Measurements from ENCODE around the gene ZNF385A. TPM values are rescaled to one million over a fixed set of nuclear protein-coding genes. Genes with fewer than 3 reads are reported as not detected.

The ZNF385A gene
- total and polyA plus RNA-seq, 8 donors, result 8.2 to 19.0 (median 10.7) TPM

DNA sequence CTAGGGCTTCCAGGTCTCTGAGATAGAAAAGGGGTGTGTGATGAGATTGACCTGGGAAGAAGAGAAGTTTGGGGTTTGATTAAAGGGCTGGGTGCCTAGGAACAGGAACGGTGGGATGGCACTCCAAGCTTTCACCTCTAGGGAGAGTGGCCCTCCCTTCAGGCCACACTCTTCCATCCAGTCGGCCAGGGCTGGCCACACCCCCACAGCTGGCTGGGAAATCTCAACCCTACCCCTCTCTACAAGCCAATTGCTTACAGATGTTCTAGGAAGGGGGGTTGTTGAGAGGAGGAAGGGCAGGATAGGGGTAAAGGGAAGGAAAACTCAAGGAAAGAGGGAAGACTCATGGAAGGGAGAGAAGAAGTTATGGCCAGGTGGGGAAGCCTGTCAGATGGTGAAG lies 41.2 kb upstream of the ZNF385A start:
- intact Hi-C loops (cut with DNase I), result no loop called here
- Histone ChIP-seq H3K27me3 (no peaks in the 10 kb centered on the region), H3K4me1 (peaks cover 16 to 81% of the 10 kb centered on the region in 2 donors), H3K36me3 (no peaks in the 10 kb centered on the region), H3K4me3 (no peak overlapping the region), H3K27ac (peak overlapping the region in 1 of 2 donors; percentile 50), H3K9me3 (no peaks in the 10 kb centered on the region)
- no peak for DNase-seq
- ATAC-seq, result no peak
- TF ChIP-seq, protein P1, sequence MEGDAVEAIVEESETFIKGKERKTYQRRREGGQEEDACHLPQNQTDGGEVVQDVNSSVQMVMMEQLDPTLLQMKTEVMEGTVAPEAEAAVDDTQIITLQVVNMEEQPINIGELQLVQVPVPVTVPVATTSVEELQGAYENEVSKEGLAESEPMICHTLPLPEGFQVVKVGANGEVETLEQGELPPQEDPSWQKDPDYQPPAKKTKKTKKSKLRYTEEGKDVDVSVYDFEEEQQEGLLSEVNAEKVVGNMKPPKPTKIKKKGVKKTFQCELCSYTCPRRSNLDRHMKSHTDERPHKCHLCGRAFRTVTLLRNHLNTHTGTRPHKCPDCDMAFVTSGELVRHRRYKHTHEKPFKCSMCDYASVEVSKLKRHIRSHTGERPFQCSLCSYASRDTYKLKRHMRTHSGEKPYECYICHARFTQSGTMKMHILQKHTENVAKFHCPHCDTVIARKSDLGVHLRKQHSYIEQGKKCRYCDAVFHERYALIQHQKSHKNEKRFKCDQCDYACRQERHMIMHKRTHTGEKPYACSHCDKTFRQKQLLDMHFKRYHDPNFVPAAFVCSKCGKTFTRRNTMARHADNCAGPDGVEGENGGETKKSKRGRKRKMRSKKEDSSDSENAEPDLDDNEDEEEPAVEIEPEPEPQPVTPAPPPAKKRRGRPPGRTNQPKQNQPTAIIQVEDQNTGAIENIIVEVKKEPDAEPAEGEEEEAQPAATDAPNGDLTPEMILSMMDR (IDR thresholded peaks at IDR 0.05), result no peak

DNA sequence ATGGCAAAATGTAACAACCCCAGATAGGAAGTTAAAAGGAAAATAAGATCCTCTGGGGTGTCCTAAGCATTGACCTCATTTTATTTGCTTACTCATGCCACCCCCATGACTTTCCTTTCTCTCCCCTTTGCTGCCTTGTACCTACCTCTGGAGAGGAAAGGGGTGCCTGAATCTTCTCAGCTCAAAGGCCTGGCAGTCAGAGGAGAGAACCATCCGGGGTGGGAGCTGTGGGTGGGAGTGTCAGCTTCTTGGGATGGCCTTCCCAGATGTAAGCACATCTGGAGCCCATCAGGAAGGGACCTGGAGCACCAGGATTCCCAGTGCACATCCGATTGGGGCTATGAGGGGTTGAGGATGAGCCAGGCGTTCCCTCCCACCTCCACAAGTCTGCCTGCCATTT lies 39.7 kb upstream of the ZNF385A start:
- H3K4me3 ChIP-seq, result no peak overlapping the region
- no peaks in the 10 kb centered on the region for H3K9me3 ChIP-seq
- peaks cover 14 to 84% of the 10 kb centered on the region in 2 donors for H3K4me1 ChIP-seq
- DNase-seq, result no peak
- intact Hi-C loops (cut with DNase I), result no loop called here
- no peak for ATAC-seq
- no peaks in the 10 kb centered on the region for H3K36me3 ChIP-seq
- H3K27me3 ChIP-seq, result no peaks in the 10 kb centered on the region
- no peak overlapping the region for H3K27ac ChIP-seq
- TF ChIP-seq, protein P1 (IDR thresholded peaks at IDR 0.05), result no peak

DNA sequence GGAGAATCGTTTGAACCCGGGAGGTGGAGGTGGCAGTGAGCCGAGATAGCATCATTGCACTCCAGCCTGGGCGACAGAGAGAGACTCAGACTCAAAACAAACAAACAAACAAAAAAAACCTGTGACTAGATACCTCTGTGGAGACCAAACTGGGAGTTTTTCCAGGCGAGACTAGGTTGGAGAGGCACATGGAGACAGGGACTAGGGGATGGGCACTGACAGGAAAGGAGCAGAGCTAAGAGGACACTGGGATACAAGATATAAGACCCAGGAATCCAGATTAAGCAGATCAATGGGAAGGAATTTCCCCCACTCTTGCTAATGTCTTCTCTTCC lies 39.2 kb upstream of the ZNF385A start:
- ATAC-seq (no peak), DNase-seq (no peak)
- H3K9me3 ChIP-seq, result no peaks in the 10 kb centered on the region
- no peak overlapping the region for H3K27ac ChIP-seq
- intact Hi-C loops (cut with DNase I), result no loop called here
- H3K36me3 ChIP-seq, result no peaks in the 10 kb centered on the region
- peaks cover 10 to 81% of the 10 kb centered on the region in 2 donors for H3K4me1 ChIP-seq
- no peaks in the 10 kb centered on the region for H3K27me3 ChIP-seq
- TF ChIP-seq, protein P1 (IDR thresholded peaks at IDR 0.05), result no peak
- no peak overlapping the region for H3K4me3 ChIP-seq

DNA sequence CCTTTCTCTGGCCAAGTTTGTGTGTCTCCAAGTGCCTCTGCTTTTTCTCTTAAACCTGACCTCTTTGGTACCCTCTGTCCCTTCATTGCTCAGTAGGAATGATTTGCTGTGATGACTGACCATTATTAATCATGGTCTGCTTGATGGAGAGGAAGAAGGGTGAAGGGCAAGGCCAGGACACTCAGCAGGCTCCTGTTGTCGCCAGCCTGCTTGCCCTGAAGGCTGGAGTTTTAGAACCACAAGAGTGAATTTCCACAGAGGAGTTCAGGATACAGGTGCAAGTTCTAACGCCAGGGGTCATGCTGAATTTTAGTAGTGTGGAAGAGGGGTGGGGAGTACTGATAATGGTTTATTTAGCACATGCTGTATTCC lies 37.3 kb upstream of the ZNF385A start:
- peak overlapping the region in 1 of 2 donors; percentile 61 for H3K27ac ChIP-seq
- peaks cover 0 to 73% of the 10 kb centered on the region in 2 donors for H3K4me1 ChIP-seq
- TF ChIP-seq, protein P1 (IDR thresholded peaks at IDR 0.05), result no peak
- intact Hi-C loops (cut with DNase I), result no loop called here
- no peaks in the 10 kb centered on the region for H3K9me3 ChIP-seq
- H3K36me3 ChIP-seq, result no peaks in the 10 kb centered on the region
- DNase-seq (no peak), ATAC-seq (no peak)
- no peaks in the 10 kb centered on the region for H3K27me3 ChIP-seq
- H3K4me3 ChIP-seq, result no peak overlapping the region

DNA sequence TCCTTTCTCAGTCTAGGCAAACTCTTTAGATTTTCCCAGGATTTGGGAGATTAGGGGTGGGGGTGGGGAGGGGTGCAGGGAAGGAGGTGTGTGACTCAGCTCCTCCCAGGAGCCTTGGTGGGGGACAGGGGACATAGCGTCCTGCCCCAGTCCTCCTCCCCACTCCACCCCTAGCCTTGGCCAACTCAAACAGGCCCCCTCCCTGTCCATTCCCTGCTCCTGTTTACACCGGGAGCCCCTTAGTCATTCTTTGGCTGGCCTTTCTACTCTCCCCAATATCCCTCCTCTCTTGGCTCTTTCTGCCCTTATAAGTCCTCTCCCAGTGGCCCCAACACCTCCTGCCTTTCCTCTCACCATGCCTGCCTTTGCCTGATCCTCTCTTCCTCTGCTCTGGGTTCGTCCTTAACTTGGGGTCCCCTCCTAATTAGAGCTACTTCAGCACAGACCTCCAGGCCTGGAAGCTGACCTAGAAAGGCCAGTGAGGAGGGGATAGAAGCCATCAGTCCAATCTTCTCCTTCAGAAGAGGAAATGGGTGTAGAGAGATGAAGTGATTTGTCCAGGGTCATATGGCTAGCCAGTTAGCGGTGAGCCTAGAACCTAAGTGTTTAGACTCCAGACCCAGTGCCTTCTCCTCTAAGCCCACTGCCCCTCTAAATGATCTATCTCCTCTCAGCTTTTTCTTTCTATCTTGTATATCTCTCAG lies 36.8 kb upstream of the ZNF385A start:
- ATAC-seq (no peak), DNase-seq (no peak)
- H3K4me1 ChIP-seq, result peaks cover 4 to 73% of the 10 kb centered on the region in 2 donors
- no peaks in the 10 kb centered on the region for H3K36me3 ChIP-seq
- no peak overlapping the region for H3K4me3 ChIP-seq
- H3K9me3 ChIP-seq, result no peaks in the 10 kb centered on the region
- H3K27me3 ChIP-seq, result no peaks in the 10 kb centered on the region
- TF ChIP-seq, protein P1 (IDR thresholded peaks at IDR 0.05), result no peak
- intact Hi-C loops (cut with DNase I), result no loop called here
- peak overlapping the region; percentile 13 to 61 for H3K27ac ChIP-seq
